Ovary (tissue), 9 donors: ENCODE data around the gene ETNK2. TPM values are rescaled to one million over a fixed set of nuclear protein-coding genes. Genes with fewer than 3 reads are reported as not detected.

Source experiments
- DNase-seq, 5 donors: peaks; one replicate each; pipeline ENCODE4 v3.0.0-alpha.2; 2019 to 2020
- H3K27ac ChIP-seq, 2 donors: fragments of 200-600 bp; one replicate each; pipeline versions ENCODE4 v1.5.1 to v1.8.0; 2019 to 2022
- H3K27me3 ChIP-seq: fragments of 200-600 bp; one replicate; pipeline ENCODE4 v1.8.0; 2022
- H3K36me3 ChIP-seq: fragments of 200-600 bp; sonication (generic); one replicate; pipeline ENCODE4 v1.5.1; 2019
- H3K4me1 ChIP-seq: one replicate; pipeline ENCODE4 v1.8.1; 2013; ENCODE audit warnings: mild to moderate bottlenecking, moderate library complexity; ENCODE audit not compliant: insufficient read depth
- H3K4me3 ChIP-seq: fragments of 200-600 bp; sonication (generic); one replicate; pipeline ENCODE4 v1.5.1; 2017
- H3K9me3 ChIP-seq, 2 donors: fragments of 200-600 bp in 1 of 2; sonication (generic) in 1 of 2; one replicate each; pipeline versions ENCODE4 v1.5.1 to v1.8.1; 2013 to 2019; ENCODE audit warnings: mild to moderate bottlenecking in 1 of 2, moderate library complexity in 1 of 2
- CTCF ChIP-seq, 3 donors: fragments of 450-650 bp in 2 of 3; fragments of 200-600 bp in 1 of 3; IDR thresholded peaks; one replicate each; pipeline versions ENCODE4 v1.5.1 to v1.8.0; 2016 to 2022; ENCODE audit warnings: antibody characterized with exemption in 3 of 3, mild to moderate bottlenecking in 1 of 3
- EP300 ChIP-seq: sonication (generic); formaldehyde crosslinking; IDR thresholded peaks from one replicate; pipeline ENCODE4 v1.6.1; 2017; ENCODE audit warnings: antibody characterized with exemption
- POLR2A ChIP-seq: fragments of 450-650 bp; IDR thresholded peaks from one replicate; pipeline ENCODE4 v1.6.1; 2017; ENCODE audit warnings: antibody characterized with exemption, mild to moderate bottlenecking, moderate library complexity
- WGBS, 3 donors: extraction: QIAGEN DNeasy Blood & Tissue Kit in 1 of 3; methylation state at CpG; one replicate each; pipeline versions ENCODE4 v1.1.5 to v1.1.7; 2013 to 2017; 5-methylcytosine and 5-hydroxymethylcytosine counted together
- intact Hi-C, 4 donors: fragments of 100-400 bp; cut with DNase I; formaldehyde crosslinking; loops; one replicate each; pipeline versions ENCODE4 v1.11.0 to v1.15.1; 2022 to 2023
- polyA plus RNA-seq, 2 donors: library from polyadenylated mRNA; stranded (reverse); fragments of 200-250 nt in 1 of 2; fragments of 350-450 nt in 1 of 2; fragmentation: Illumina TruSeq in 1 of 2; extraction: RNeasy Lipid Tissue Mini Kit (QIAGEN cat#74804) in 1 of 2; gene quantifications; one replicate each; pipeline ENCODE4 v1.2.3, GENCODE V29; 2013 to 2014
- total RNA-seq, 7 donors: library from RNA; depleted of rRNA in 2 of 7; stranded (reverse); fragments of >200 nt in 2 of 7; fragmentation: NEBNext Ultra II Directional in 3 of 7; extraction: Animal tissue kit (Norgen Biotek cat#: 25700) in 3 of 7; gene quantifications; one replicate each; pipeline versions ENCODE4 v1.1.0 to v1.2.4, GENCODE V29; 2016 to 2023
- donor health status: DM: no; HTN: no; CAD: no; lungs with moderate emphysema.
- donor health status: DM: no; HTN: no; CAD: no.
- donor health status: Bipolar disorder and iron deficiency.
- donor health status: DM: yes; HTN: yes; CAD: no.
- donor health status: DM: no; HTN: no; CAD: no.
- donor health status: DM: yes; HTN: yes; CAD: no.

ETNK2 gene
- total and polyA plus RNA-seq, 9 donors = 16.3 to 60.9 (median 40.3) TPM

- peak; percentile 68 to 82 (median 76) for DNase-seq
- no peaks in the 10 kb centered on the region for H3K27me3 ChIP-seq
- H3K4me3 ChIP-seq = no peak overlapping the region
- WGBS, 3 donors = 33 to 53% (median 38%) methylated on average over 14 of the region's 14 CpGs
- H3K36me3 ChIP-seq = no peaks in the 10 kb centered on the region
- TF ChIP-seq CTCF (IDR thresholded peaks at IDR 0.05) (no peak), POLR2A (no peak), EP300 (no peak)
- peak overlapping the region; percentile 30 to 62 for H3K27ac ChIP-seq
- intact Hi-C loops = no loop called here
- H3K4me1 ChIP-seq = peaks cover 5% of the 10 kb centered on the region
- H3K9me3 ChIP-seq = no peaks in the 10 kb centered on the region
These were observed 8.4 kb downstream of the ETNK2 start for GRCh38 chr1:204143276-204144041.

- DNase-seq = no peak
- Histone ChIP-seq H3K9me3 (no peaks in the 10 kb centered on the region), H3K4me3 (no peak overlapping the region), H3K4me1 (peaks cover 5% of the 10 kb centered on the region), H3K27ac (peak overlapping the region in 1 of 2 donors; percentile 62), H3K27me3 (no peaks in the 10 kb centered on the region), H3K36me3 (no peaks in the 10 kb centered on the region)
- 91 to 96% (median 94%) methylated on average over 5 of the region's 5 CpGs for WGBS, 3 donors
- intact Hi-C loops = no loop called here
- no peak for TF ChIP-seq POLR2A
- TF ChIP-seq CTCF (IDR thresholded peaks at IDR 0.05) = no peak
- TF ChIP-seq EP300 = no peak
These were observed 9.5 kb downstream of the ETNK2 start for GRCh38 chr1:204142032-204142974.

- H3K27me3 ChIP-seq = no peaks in the 10 kb centered on the region
- TF ChIP-seq EP300 (no peak), POLR2A (no peak), CTCF (IDR thresholded peaks at IDR 0.05) (no peak)
- H3K9me3 ChIP-seq = no peaks in the 10 kb centered on the region
- H3K4me3 ChIP-seq = no peak overlapping the region
- 91 to 100% (median 96%) methylated on average over 3 of the region's 3 CpGs for WGBS, 3 donors
- no peaks in the 10 kb centered on the region for H3K36me3 ChIP-seq
- no peak for DNase-seq
- peaks cover 5% of the 10 kb centered on the region for H3K4me1 ChIP-seq
- no peak overlapping the region for H3K27ac ChIP-seq
- intact Hi-C loops = no loop called here
These were observed 10.7 kb downstream of the ETNK2 start for GRCh38 chr1:204141131-204141530.

- TF ChIP-seq POLR2A (no peak), CTCF (IDR thresholded peaks at IDR 0.05) (no peak), EP300 (no peak)
- peaks cover 5% of the 10 kb centered on the region for H3K4me1 ChIP-seq
- no peaks in the 10 kb centered on the region for H3K36me3 ChIP-seq
- intact Hi-C loops = no loop called here
- no peak overlapping the region for H3K4me3 ChIP-seq
- H3K27ac ChIP-seq = no peak overlapping the region
- H3K9me3 ChIP-seq = no peaks in the 10 kb centered on the region
- 93 to 98% (median 97%) methylated on average over 6 of the region's 6 CpGs for WGBS, 3 donors
- no peak for DNase-seq
- H3K27me3 ChIP-seq = no peaks in the 10 kb centered on the region
These were observed 11.9 kb downstream of the ETNK2 start for GRCh38 chr1:204139952-204140351.
